H9 (cell line): ENCODE data around the gene ASB18. TPM values are rescaled to one million over a fixed set of nuclear protein-coding genes. Genes with fewer than 3 reads are reported as not detected.

Experiments used
- DNase-seq: peaks from one replicate; pipeline ENCODE4 v3.0.0-alpha.2; 2017
- H2AFZ ChIP-seq: one replicate; pipeline ENCODE4 v1.6.1; 2013; ENCODE audit warnings: mild to moderate bottlenecking, low read length, control low read depth, moderate library complexity
- H2AK5ac ChIP-seq: 2 replicates; pipeline ENCODE4 v1.6.1; 2013; ENCODE audit warnings: low read length, control low read depth, mixed read lengths; ENCODE audit not compliant: insufficient read length
- H2BK120ac ChIP-seq: one replicate; pipeline ENCODE4 v1.6.1; 2013; ENCODE audit warnings: low read depth, mild to moderate bottlenecking, low read length, control low read depth, inconsistent platforms; ENCODE audit not compliant: poor library complexity, severe bottlenecking
- H2BK12ac ChIP-seq: 2 replicates; pipeline ENCODE4 v1.6.1; 2013; ENCODE audit warnings: low read length, control low read depth, mixed read lengths, low read depth; ENCODE audit not compliant: insufficient read length
- H2BK15ac ChIP-seq: 2 replicates; pipeline ENCODE4 v1.6.1; 2013; ENCODE audit warnings: low read depth, low read length, control low read depth
- H2BK20ac ChIP-seq: one replicate; pipeline ENCODE4 v1.6.1; 2013; ENCODE audit warnings: low read depth, mild to moderate bottlenecking, low read length, control low read depth, inconsistent platforms; ENCODE audit not compliant: poor library complexity, severe bottlenecking
- H2BK5ac ChIP-seq: 2 replicates; pipeline ENCODE4 v1.6.1; 2013; ENCODE audit warnings: low read length, control low read depth, mixed read lengths; ENCODE audit not compliant: insufficient read length
- H3K14ac ChIP-seq: 2 replicates; pipeline ENCODE4 v1.6.1; 2013; ENCODE audit warnings: low read length, control low read depth; ENCODE audit not compliant: insufficient read depth
- H3K18ac ChIP-seq: 2 replicates; pipeline ENCODE4 v1.6.1; 2013; ENCODE audit warnings: low read depth, mild to moderate bottlenecking, mixed read lengths, low read length, control low read depth; ENCODE audit not compliant: insufficient read length
- H3K23ac ChIP-seq: 2 replicates; pipeline ENCODE4 v1.6.1; 2013; ENCODE audit warnings: low read length, control low read depth, mixed read lengths, low read depth; ENCODE audit not compliant: insufficient read length
- H3K23me2 ChIP-seq: 2 replicates; pipeline ENCODE4 v1.6.1; 2013; ENCODE audit warnings: low read depth, mild to moderate bottlenecking, mixed read lengths, low read length, control low read depth; ENCODE audit not compliant: insufficient read length, poor library complexity, severe bottlenecking
- H3K27ac ChIP-seq: 2 replicates; pipeline ENCODE4 v1.5.1; 2013; ENCODE audit warnings: low read length, control low read depth, mixed read lengths, low read depth; ENCODE audit not compliant: insufficient read length
- H3K27me3 ChIP-seq: 2 replicates; pipeline ENCODE4 v1.6.1; 2013; ENCODE audit warnings: low read length, control low read depth, inconsistent platforms; ENCODE audit not compliant: insufficient read depth
- H3K4ac ChIP-seq: 2 replicates; pipeline ENCODE4 v1.6.1; 2013; ENCODE audit warnings: low read depth, mild to moderate bottlenecking, control low read depth, inconsistent platforms, low read length, moderate library complexity
- H3K4me1 ChIP-seq: 2 replicates; pipeline ENCODE4 v1.6.1; 2013; ENCODE audit warnings: low read length, control low read depth, inconsistent platforms; ENCODE audit not compliant: insufficient read depth
- H3K4me2 ChIP-seq: 2 replicates; pipeline ENCODE4 v1.6.1; 2013; ENCODE audit warnings: low read length, control low read depth, mixed read lengths; ENCODE audit not compliant: insufficient read length, insufficient read depth
- H3K56ac ChIP-seq: 2 replicates; pipeline ENCODE4 v1.6.1; 2013; ENCODE audit warnings: low read depth, mild to moderate bottlenecking, mixed read lengths, low read length, control low read depth; ENCODE audit not compliant: insufficient read length
- H3K79me1 ChIP-seq: 2 replicates; pipeline ENCODE4 v1.6.1; 2013; ENCODE audit warnings: low read depth, mild to moderate bottlenecking, moderate library complexity, low read length, control low read depth, inconsistent platforms; ENCODE audit not compliant: insufficient read depth, poor library complexity, severe bottlenecking
- H3K79me2 ChIP-seq: 2 replicates; pipeline ENCODE4 v1.6.1; 2013; ENCODE audit warnings: low read length, control low read depth, inconsistent platforms; ENCODE audit not compliant: insufficient read depth
- H3K9ac ChIP-seq: 2 replicates; pipeline ENCODE4 v1.6.1; 2013; ENCODE audit warnings: low read length, control low read depth, mixed read lengths; ENCODE audit not compliant: insufficient read length; ENCODE audit errors: extremely low read depth
- H3K9me3 ChIP-seq: one replicate; pipeline ENCODE4 v1.6.1; 2013; ENCODE audit warnings: low read depth, low read length, inconsistent platforms; ENCODE audit not compliant: control insufficient read depth
- H3T11ph ChIP-seq: one replicate; pipeline ENCODE4 v1.6.1; 2013; ENCODE audit warnings: mild to moderate bottlenecking, low read length, control low read depth, inconsistent platforms
- H4K20me1 ChIP-seq: one replicate; pipeline ENCODE4 v1.6.1; 2013; ENCODE audit not compliant: control insufficient read depth, insufficient read length, insufficient read depth
- H4K5ac ChIP-seq: 2 replicates; pipeline ENCODE4 v1.6.1; 2013; ENCODE audit warnings: low read depth, mild to moderate bottlenecking, mixed read lengths, low read length, control low read depth; ENCODE audit not compliant: insufficient read length
- H4K8ac ChIP-seq: replicated peaks from 2 replicates; pipeline ENCODE4 v1.6.1; 2013; ENCODE audit warnings: low read length, control low read depth, mixed read lengths, low read depth; ENCODE audit not compliant: insufficient read length
- H4K91ac ChIP-seq: 2 replicates; pipeline ENCODE4 v1.6.1; 2013; ENCODE audit warnings: low read depth, mild to moderate bottlenecking, moderate library complexity, mixed read lengths, low read length, control low read depth; ENCODE audit not compliant: insufficient read length
- H3K27ac Mint-ChIP-seq, 3 experiments: 2 replicates in 2 of 3; 3 replicates in 1 of 3; pipeline ENCODE4 v1.8.0; 2020 to 2021; ENCODE audit warnings: mixed read lengths in 3 of 3, mild to moderate bottlenecking in 1 of 3, moderate library complexity in 1 of 3
- H3K27me3 Mint-ChIP-seq: 2 replicates; pipeline ENCODE4 v1.8.0; 2021; ENCODE audit warnings: low read depth, mild to moderate bottlenecking, moderate library complexity, mixed read lengths
- H3K36me3 Mint-ChIP-seq, 3 experiments: 2 replicates in 2 of 3; 3 replicates in 1 of 3; pipeline ENCODE4 v1.8.0; 2020 to 2021; ENCODE audit warnings: low read depth in 3 of 3, mixed read lengths in 3 of 3; ENCODE audit not compliant: insufficient read depth in 1 of 3
- H3K4me1 Mint-ChIP-seq, 2 experiments: 2 replicates each; pipeline ENCODE4 v1.8.0; 2020; ENCODE audit warnings: mixed read lengths in 2 of 2
- H3K4me3 Mint-ChIP-seq, 2 experiments: 2 replicates in 1 of 2; 3 replicates in 1 of 2; pipeline ENCODE4 v1.8.0; 2020 to 2021; ENCODE audit warnings: mild to moderate bottlenecking in 2 of 2, mixed read lengths in 2 of 2, moderate library complexity in 1 of 2
- H3K9me3 Mint-ChIP-seq, 2 experiments: 2 replicates in 1 of 2; 3 replicates in 1 of 2; pipeline ENCODE4 v1.8.0; 2020; ENCODE audit warnings: mild to moderate bottlenecking in 2 of 2, mixed read lengths in 2 of 2, moderate library complexity in 1 of 2
- WGBS: extraction: QIAGEN DNeasy Blood & Tissue Kit; methylation state at CpG from one replicate; pipeline ENCODE4 v1.1.7; 2013; ENCODE audit warnings: missing lambda C conversion rate, low lambda C conversion rate, mixed read lengths; ENCODE audit not compliant: insufficient read length; ENCODE audit errors: extremely low coverage; 5-methylcytosine and 5-hydroxymethylcytosine counted together
- total RNA-seq: library from RNA; stranded (reverse); gene quantifications from 2 replicates; pipeline ENCODE4 v1.2.1, GENCODE V29; 2021
- TF ChIP-seq, protein P1 (sequence below): fragments of 200-600 bp; sonication (generic); conservative IDR thresholded peaks from 3 replicates; pipeline ENCODE4 v1.8.0; 2021; ENCODE audit warnings: antibody characterized with exemption, mild to moderate bottlenecking

ASB18 gene
- total RNA-seq, 1 experiment from 2014 or later, result not detected

- H3K79me1 ChIP-seq, result no peaks in the 10 kb centered on the region
- H3K4me1 ChIP-seq, result peaks cover 16% of the 10 kb centered on the region; the same call in 1 of the 2 replicates
- H2BK20ac ChIP-seq, result no peak overlapping the region
- no CpG with 5 or more reads among the region's 20 CpGs for WGBS
- peaks cover 25% of the 10 kb centered on the region for H3K23me2 ChIP-seq
- H3K23ac ChIP-seq, result no peak overlapping the region
- peak overlapping the region; percentile 69 for H3K4me2 ChIP-seq
- H3K4me1 Mint-ChIP-seq, result peaks cover 29 to 44% of the 10 kb centered on the region in 2 experiments
- H3K4ac ChIP-seq, result no peak overlapping the region
- H3K18ac ChIP-seq, result no peak overlapping the region
- no peaks in the 10 kb centered on the region for H3K9me3 ChIP-seq
- no peak overlapping the region for H4K91ac ChIP-seq
- H4K8ac ChIP-seq, result no peak overlapping the region
- no peak overlapping the region for H3K9ac ChIP-seq
- no peak overlapping the region for H3K27ac ChIP-seq
- H3K4me3 Mint-ChIP-seq, result peak overlapping the region; percentile 61 to 77; a peak in 4 of 5 replicates
- no peak overlapping the region for H3K27ac Mint-ChIP-seq
- peak; percentile 89 for DNase-seq
- H2AK5ac ChIP-seq, result no peak overlapping the region
- H2BK120ac ChIP-seq, result no peak overlapping the region
- H2BK15ac ChIP-seq, result no peak overlapping the region
- H4K5ac ChIP-seq, result no peak overlapping the region
- no peak overlapping the region for H2BK5ac ChIP-seq
- no peaks in the 10 kb centered on the region for H3K79me2 ChIP-seq
- peaks cover 35% of the 10 kb centered on the region for H3K27me3 ChIP-seq
- H3K9me3 Mint-ChIP-seq, result peaks cover 3 to 15% of the 10 kb centered on the region in 2 experiments; a peak in 2 of 5 replicates
- no peak overlapping the region for H2AFZ ChIP-seq
- no peak overlapping the region for H3T11ph ChIP-seq
- peaks cover 0 to 2% (median 0%) of the 10 kb centered on the region in 3 experiments; a peak in 1 of 7 replicates for H3K36me3 Mint-ChIP-seq
- peaks cover 96% of the 10 kb centered on the region for H3K27me3 Mint-ChIP-seq
- TF ChIP-seq, protein P1, sequence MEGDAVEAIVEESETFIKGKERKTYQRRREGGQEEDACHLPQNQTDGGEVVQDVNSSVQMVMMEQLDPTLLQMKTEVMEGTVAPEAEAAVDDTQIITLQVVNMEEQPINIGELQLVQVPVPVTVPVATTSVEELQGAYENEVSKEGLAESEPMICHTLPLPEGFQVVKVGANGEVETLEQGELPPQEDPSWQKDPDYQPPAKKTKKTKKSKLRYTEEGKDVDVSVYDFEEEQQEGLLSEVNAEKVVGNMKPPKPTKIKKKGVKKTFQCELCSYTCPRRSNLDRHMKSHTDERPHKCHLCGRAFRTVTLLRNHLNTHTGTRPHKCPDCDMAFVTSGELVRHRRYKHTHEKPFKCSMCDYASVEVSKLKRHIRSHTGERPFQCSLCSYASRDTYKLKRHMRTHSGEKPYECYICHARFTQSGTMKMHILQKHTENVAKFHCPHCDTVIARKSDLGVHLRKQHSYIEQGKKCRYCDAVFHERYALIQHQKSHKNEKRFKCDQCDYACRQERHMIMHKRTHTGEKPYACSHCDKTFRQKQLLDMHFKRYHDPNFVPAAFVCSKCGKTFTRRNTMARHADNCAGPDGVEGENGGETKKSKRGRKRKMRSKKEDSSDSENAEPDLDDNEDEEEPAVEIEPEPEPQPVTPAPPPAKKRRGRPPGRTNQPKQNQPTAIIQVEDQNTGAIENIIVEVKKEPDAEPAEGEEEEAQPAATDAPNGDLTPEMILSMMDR, result no peak; the same call in 1 of the 3 replicates
- no peak overlapping the region for H3K56ac ChIP-seq
- no peak overlapping the region for H3K14ac ChIP-seq
- H2BK12ac ChIP-seq, result no peak overlapping the region
- no peaks in the 10 kb centered on the region for H4K20me1 ChIP-seq
Measured at GRCh38 chr2:236177604-236177966, 86.6 kb downstream of the ASB18 start.
